ENCODE results near the gene TCF4.

Gene TCF4

GRCh38 chr18:55400590-55401541 lies 187.1 kb downstream of the TCF4 start:
- H3K4me1 Mint-ChIP-seq, result no peaks in the 10 kb centered on the region
- no peak overlapping the region for H3K27ac Mint-ChIP-seq
- H3K4me3 Mint-ChIP-seq, result no peak overlapping the region
- no peak for DNase-seq (ENCODE audit: low spot score in 2 of 2)
- H3K36me3 Mint-ChIP-seq, result no peaks in the 10 kb centered on the region
- H3K9me3 Mint-ChIP-seq, result no peaks in the 10 kb centered on the region
- ATAC-seq, result no peak

GRCh38 chr18:55400081-55400480 lies 187.9 kb downstream of the TCF4 start:
- Mint-ChIP-seq H3K27ac (no peak overlapping the region), H3K36me3 (no peaks in the 10 kb centered on the region), H3K9me3 (no peaks in the 10 kb centered on the region), H3K4me1 (no peaks in the 10 kb centered on the region), H3K4me3 (no peak overlapping the region)
- DNase-seq (ENCODE audit: low spot score in 2 of 2), result no peak
- no peak for ATAC-seq

GRCh38 chr18:55398858-55399257 lies 189.1 kb downstream of the TCF4 start:
- DNase-seq (ENCODE audit: low spot score in 2 of 2) (no peak), ATAC-seq (no peak)
- Mint-ChIP-seq H3K4me1 (no peaks in the 10 kb centered on the region), H3K36me3 (no peaks in the 10 kb centered on the region), H3K9me3 (no peaks in the 10 kb centered on the region), H3K4me3 (no peak overlapping the region), H3K27ac (no peak overlapping the region)

GRCh38 chr18:55396979-55397378 lies 191.0 kb downstream of the TCF4 start:
- DNase-seq (ENCODE audit: low spot score in 2 of 2), result no peak
- no peak for ATAC-seq
- H3K27ac Mint-ChIP-seq, result no peak overlapping the region
- H3K4me3 Mint-ChIP-seq, result no peak overlapping the region
- no peaks in the 10 kb centered on the region for H3K4me1 Mint-ChIP-seq
- H3K36me3 Mint-ChIP-seq, result no peaks in the 10 kb centered on the region
- no peaks in the 10 kb centered on the region for H3K9me3 Mint-ChIP-seq

GRCh38 chr18:55396267-55396905 lies 191.6 kb downstream of the TCF4 start:
- ATAC-seq (no peak), DNase-seq (ENCODE audit: low spot score in 2 of 2) (no peak)
- Mint-ChIP-seq H3K9me3 (no peaks in the 10 kb centered on the region), H3K36me3 (no peaks in the 10 kb centered on the region), H3K27ac (no peak overlapping the region), H3K4me3 (no peak overlapping the region), H3K4me1 (no peaks in the 10 kb centered on the region)

- no peak for ATAC-seq
- H3K4me1 Mint-ChIP-seq, result no peaks in the 10 kb centered on the region
- no peak overlapping the region for H3K4me3 Mint-ChIP-seq
- H3K36me3 Mint-ChIP-seq, result no peaks in the 10 kb centered on the region
- H3K27ac Mint-ChIP-seq, result no peak overlapping the region
- no peaks in the 10 kb centered on the region for H3K9me3 Mint-ChIP-seq
- DNase-seq (ENCODE audit: low spot score in 2 of 2), result no peak
These were observed 192.2 kb downstream of the TCF4 start for GRCh38 chr18:55395799-55396198.

- no peak for ATAC-seq
- no peaks in the 10 kb centered on the region for H3K4me1 Mint-ChIP-seq
- no peaks in the 10 kb centered on the region for H3K36me3 Mint-ChIP-seq
- H3K9me3 Mint-ChIP-seq, result no peaks in the 10 kb centered on the region
- H3K4me3 Mint-ChIP-seq, result no peak overlapping the region
- DNase-seq (ENCODE audit: low spot score in 2 of 2), result no peak
- no peak overlapping the region for H3K27ac Mint-ChIP-seq
These were observed 197.1 kb downstream of the TCF4 start for GRCh38 chr18:55390898-55391297.

- no peaks in the 10 kb centered on the region for H3K4me1 Mint-ChIP-seq
- H3K27ac Mint-ChIP-seq, result no peak overlapping the region
- no peaks in the 10 kb centered on the region for H3K36me3 Mint-ChIP-seq
- H3K4me3 Mint-ChIP-seq, result no peak overlapping the region
- no peak for ATAC-seq
- DNase-seq (ENCODE audit: low spot score in 2 of 2), result no peak
- H3K9me3 Mint-ChIP-seq, result peaks cover 5% of the 10 kb centered on the region
These were observed 200.6 kb downstream of the TCF4 start for GRCh38 chr18:55387139-55387984.

- no peak for ATAC-seq
- Mint-ChIP-seq H3K27ac (no peak overlapping the region), H3K36me3 (no peaks in the 10 kb centered on the region)
These were observed 201.4 kb downstream of the TCF4 start for GRCh38 chr18:55386545-55386944.

GRCh38 chr18:55385770-55386169 lies 202.2 kb downstream of the TCF4 start:
- ATAC-seq, result no peak
- H3K4me3 Mint-ChIP-seq, result no peak overlapping the region
- no peak for DNase-seq (ENCODE audit: low spot score in 2 of 2)

More at GRCh38 chr18:55386545-55386944, 201.4 kb downstream of the TCF4 start:
- no peak overlapping the region for H3K4me3 Mint-ChIP-seq
- H3K9me3 Mint-ChIP-seq, result peaks cover 5% of the 10 kb centered on the region
- H3K4me1 Mint-ChIP-seq, result no peaks in the 10 kb centered on the region
- no peak for DNase-seq (ENCODE audit: low spot score in 2 of 2)

GRCh38 chr18:55384551-55385275 lies 203.3 kb downstream of the TCF4 start:
- Mint-ChIP-seq H3K27ac (no peak overlapping the region), H3K36me3 (no peaks in the 10 kb centered on the region), H3K4me3 (no peak overlapping the region), H3K9me3 (peaks cover 8% of the 10 kb centered on the region), H3K4me1 (no peaks in the 10 kb centered on the region)
- DNase-seq (ENCODE audit: low spot score in 2 of 2) (no peak), ATAC-seq (no peak)

More at GRCh38 chr18:55385770-55386169, 202.2 kb downstream of the TCF4 start:
- no peaks in the 10 kb centered on the region for H3K36me3 Mint-ChIP-seq
- H3K4me1 Mint-ChIP-seq, result no peaks in the 10 kb centered on the region
- H3K27ac Mint-ChIP-seq, result no peak overlapping the region
- H3K9me3 Mint-ChIP-seq, result peaks cover 5% of the 10 kb centered on the region

- Mint-ChIP-seq H3K27ac (no peak overlapping the region), H3K9me3 (peaks cover 8% of the 10 kb centered on the region), H3K4me1 (no peaks in the 10 kb centered on the region), H3K4me3 (no peak overlapping the region), H3K36me3 (no peaks in the 10 kb centered on the region)
- ATAC-seq (no peak), DNase-seq (ENCODE audit: low spot score in 2 of 2) (no peak)
These were observed 203.9 kb downstream of the TCF4 start for GRCh38 chr18:55384115-55384514.

- no peak overlapping the region for H3K27ac Mint-ChIP-seq
- peaks cover 9% of the 10 kb centered on the region for H3K9me3 Mint-ChIP-seq
- H3K36me3 Mint-ChIP-seq, result no peaks in the 10 kb centered on the region
- DNase-seq (ENCODE audit: low spot score in 2 of 2), result no peak
- no peak overlapping the region for H3K4me3 Mint-ChIP-seq
- no peak for ATAC-seq
- no peaks in the 10 kb centered on the region for H3K4me1 Mint-ChIP-seq
These were observed 205.7 kb downstream of the TCF4 start for GRCh38 chr18:55382277-55382805.

- ATAC-seq (peak; percentile 31), DNase-seq (ENCODE audit: low spot score in 2 of 2) (no peak)
- no peak overlapping the region for H3K4me3 Mint-ChIP-seq
- no peak overlapping the region for H3K27ac Mint-ChIP-seq
- H3K9me3 Mint-ChIP-seq, result peaks cover 9% of the 10 kb centered on the region
- H3K36me3 Mint-ChIP-seq, result no peaks in the 10 kb centered on the region
- H3K4me1 Mint-ChIP-seq, result no peaks in the 10 kb centered on the region
These were observed 206.7 kb downstream of the TCF4 start for GRCh38 chr18:55381277-55381676.

Measured in stimulated activated effector memory CD8-positive, alpha-beta T cell treated with anti-CD3 and anti-CD28 coated beads, Interleukin-12 subunit alpha, Interleukin-12 subunit beta, amount 100 ng/mL, for 72 hours (primary cell).